GM12891 (cell line): Measurements from ENCODE around the gene SPECC1.
"Not testable (repeated sequence)": the region's sequence is repeated elsewhere in the genome, so short reads cannot be mapped to it uniquely, and the experiment has no call there.

Source experiments
- PAX5 ChIP-seq: IDR thresholded peaks from 2 replicates; pipeline ENCODE4 v1.6.1; 2011; ENCODE audit warnings: low read length, moderate library complexity, mild to moderate bottlenecking; ENCODE audit not compliant: insufficient read depth, severe bottlenecking
- POLR2A ChIP-seq: IDR thresholded peaks from 2 replicates; pipeline ENCODE4 v1.6.1; 2011; ENCODE audit warnings: low read depth, low read length, control low read depth
- POLR2AphosphoS5 ChIP-seq: IDR thresholded peaks from 2 replicates; pipeline ENCODE4 v1.6.1; 2011; ENCODE audit warnings: low read depth, low read length, control low read depth
- POU2F2 ChIP-seq: IDR thresholded peaks from 2 replicates; pipeline ENCODE4 v1.6.1; 2011; ENCODE audit warnings: low read depth, mild to moderate bottlenecking, control low read depth, low read length, moderate library complexity
- SPI1 ChIP-seq: IDR thresholded peaks from 2 replicates; pipeline ENCODE4 v1.6.1; 2011; ENCODE audit warnings: low read depth, low read length, control low read depth
- TAF1 ChIP-seq: IDR thresholded peaks from 2 replicates; pipeline ENCODE4 v1.6.1; 2011; ENCODE audit warnings: low read depth, low read length, control low read depth

DNA sequence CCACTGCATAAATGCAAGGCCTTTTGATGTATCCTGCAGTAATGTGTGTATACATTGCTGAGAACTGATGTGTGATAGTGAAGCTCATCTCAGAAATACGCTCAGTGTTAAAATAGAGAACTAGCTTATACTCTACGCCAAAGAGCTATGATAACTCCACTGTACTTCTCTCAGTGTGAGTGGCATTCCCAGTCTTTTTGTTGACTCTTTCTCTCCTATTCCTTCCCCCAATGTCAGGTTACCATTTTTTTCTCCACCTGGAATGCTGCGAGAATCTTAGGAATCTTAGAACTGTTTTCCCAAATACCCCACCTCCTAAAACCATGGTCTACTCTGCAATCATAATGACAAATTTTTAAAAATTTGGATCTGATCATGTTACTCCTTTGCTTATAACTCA, 342.2 kb downstream of the SPECC1 start:
- not testable (repeated sequence) for TF ChIP-seq POLR2A, TAF1, POLR2AphosphoS5, SPI1, POU2F2, PAX5
